Muscle of leg (tissue), 11 donors: ENCODE measurements around the gene KCNQ2. TPM values are rescaled to one million over a fixed set of nuclear protein-coding genes. Genes with fewer than 3 reads are reported as not detected.

ENCODE experiments used
- DNase-seq: peaks from one replicate; pipeline ENCODE4 v3.0.0; 2013
- H3K27ac ChIP-seq: one replicate; pipeline ENCODE4 v1.5.1; 2013; ENCODE audit warnings: mild to moderate bottlenecking, low read length, control low read depth
- H3K27me3 ChIP-seq: one replicate; pipeline ENCODE4 v1.6.1; 2013; ENCODE audit warnings: low read length; ENCODE audit not compliant: control insufficient read depth, insufficient read depth
- H3K36me3 ChIP-seq: one replicate; pipeline ENCODE4 v1.6.1; 2013; ENCODE audit warnings: low read length; ENCODE audit not compliant: control insufficient read depth, insufficient read depth
- H3K4me1 ChIP-seq: one replicate; pipeline ENCODE4 v1.6.1; 2013; ENCODE audit warnings: low read length; ENCODE audit not compliant: control insufficient read depth, insufficient read depth
- H3K4me3 ChIP-seq: one replicate; pipeline ENCODE4 v1.5.1; 2013; ENCODE audit warnings: low read length, control low read depth
- H3K9me3 ChIP-seq: replicated peaks from 2 replicates; pipeline ENCODE4 v1.6.1; 2013; ENCODE audit warnings: low read depth, low read length; ENCODE audit not compliant: control insufficient read depth
- WGBS: methylation state at CpG from one replicate; pipeline ENCODE4 v1.1.5; 2013; ENCODE audit warnings: missing lambda C conversion rate; ENCODE audit not compliant: insufficient coverage; 5-methylcytosine and 5-hydroxymethylcytosine counted together
- polyA plus RNA-seq, 8 donors: library from polyadenylated mRNA; unstranded; fragments of 120-200 nt; gene quantifications; one replicate each; pipeline versions ENCODE4 v1.2.1 to v1.2.3, GENCODE V29; 2013; ENCODE audit warnings: inconsistent platforms in 1 of 8, low replicate concordance in 1 of 8; ENCODE audit not compliant: insufficient read length in 8 of 8, insufficient read depth in 1 of 8
- total RNA-seq: library from RNA; stranded (reverse); fragments of 120-200 nt; gene quantifications from one replicate; pipeline ENCODE4 v1.2.4, GENCODE V29; 2013

Gene KCNQ2
- total and polyA plus RNA-seq, 9 donors: 2.9 to 11.5 (median 6.7) TPM

DNA sequence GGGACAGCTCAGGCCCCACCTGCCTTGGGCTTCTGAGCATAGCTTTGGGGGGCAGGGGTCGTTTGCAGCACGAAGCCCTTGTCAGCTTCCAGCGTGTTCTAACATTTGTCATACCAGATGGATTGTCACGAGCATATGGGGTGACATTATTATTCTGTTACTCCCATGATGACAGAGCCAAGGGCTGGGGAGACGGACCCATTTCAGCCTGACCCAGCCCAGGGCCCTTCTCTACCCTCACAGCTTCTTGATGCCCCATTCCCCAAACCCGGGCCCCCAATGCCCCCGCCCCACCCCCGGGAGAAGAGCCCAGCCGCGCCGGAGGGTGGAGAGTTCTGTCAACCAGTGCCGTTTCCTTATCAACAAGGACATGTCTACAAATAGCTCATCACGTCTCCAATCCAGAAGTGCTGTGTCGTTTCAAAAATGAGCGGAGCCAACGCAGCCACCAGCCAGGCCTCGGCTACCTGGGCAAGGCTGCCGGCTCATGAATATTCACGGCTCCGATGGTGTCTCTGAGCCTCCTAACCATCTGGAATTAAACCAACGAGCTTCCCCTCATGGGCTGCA lies 101.8 kb downstream of the KCNQ2 start:
- WGBS: 46% methylated on average over 13 of the region's 21 CpGs
- DNase-seq: no peak
- peaks cover 17% of the 10 kb centered on the region for H3K4me1 ChIP-seq
- no peaks in the 10 kb centered on the region for H3K9me3 ChIP-seq
- H3K27ac ChIP-seq: no peak overlapping the region
- peaks cover 36% of the 10 kb centered on the region for H3K27me3 ChIP-seq
- no peak overlapping the region for H3K4me3 ChIP-seq
- H3K36me3 ChIP-seq: no peaks in the 10 kb centered on the region

DNA sequence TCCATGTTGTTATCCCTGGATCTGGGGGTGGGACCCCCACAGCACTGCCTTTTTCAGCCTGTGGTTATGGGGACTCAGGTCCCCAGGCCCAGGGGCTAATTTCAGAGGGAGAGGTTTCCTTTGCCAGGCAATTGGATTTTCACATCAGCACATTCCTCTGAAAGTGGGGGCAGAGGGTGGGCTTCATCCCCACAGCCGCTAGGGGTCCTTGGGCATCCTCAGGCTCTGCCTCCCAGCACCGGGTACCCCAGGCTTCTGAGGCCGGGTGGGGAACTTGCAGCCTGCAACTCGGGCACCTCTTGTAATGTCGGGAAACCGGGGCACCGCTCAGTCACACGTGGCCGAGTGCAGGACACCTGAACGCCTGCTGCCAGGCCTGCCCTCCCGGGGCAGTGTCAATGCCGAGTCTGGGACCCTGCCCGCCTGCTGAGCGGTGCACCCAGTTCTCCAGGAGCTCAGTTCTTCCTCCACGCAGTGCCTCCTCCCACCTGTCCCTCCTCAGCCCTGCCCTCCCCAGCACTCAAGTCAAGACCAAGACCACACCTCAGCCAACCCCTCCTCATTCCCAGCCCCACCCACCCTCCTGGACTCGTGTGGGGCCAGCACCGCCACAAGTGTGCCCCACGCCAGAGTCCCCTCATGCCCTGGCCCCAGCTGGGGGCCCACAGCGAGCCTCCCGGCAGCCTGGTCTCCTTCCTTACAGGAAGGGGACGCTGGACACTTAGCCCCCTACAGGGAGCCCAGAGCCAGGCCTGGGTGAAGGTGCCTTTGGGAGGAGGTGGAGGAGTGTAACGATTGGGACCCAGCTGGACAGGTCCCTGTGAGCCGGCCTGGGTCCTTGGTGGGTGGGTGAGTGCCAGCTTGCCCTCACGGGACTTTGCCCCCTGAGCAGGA lies 102.5 kb downstream of the KCNQ2 start:
- Histone ChIP-seq H3K4me1 (peaks cover 17% of the 10 kb centered on the region), H3K4me3 (no peak overlapping the region), H3K27me3 (peaks cover 36% of the 10 kb centered on the region), H3K36me3 (no peaks in the 10 kb centered on the region), H3K9me3 (no peaks in the 10 kb centered on the region), H3K27ac (no peak overlapping the region)
- WGBS: 67% methylated on average over 23 of the region's 24 CpGs
- no peak for DNase-seq

DNA sequence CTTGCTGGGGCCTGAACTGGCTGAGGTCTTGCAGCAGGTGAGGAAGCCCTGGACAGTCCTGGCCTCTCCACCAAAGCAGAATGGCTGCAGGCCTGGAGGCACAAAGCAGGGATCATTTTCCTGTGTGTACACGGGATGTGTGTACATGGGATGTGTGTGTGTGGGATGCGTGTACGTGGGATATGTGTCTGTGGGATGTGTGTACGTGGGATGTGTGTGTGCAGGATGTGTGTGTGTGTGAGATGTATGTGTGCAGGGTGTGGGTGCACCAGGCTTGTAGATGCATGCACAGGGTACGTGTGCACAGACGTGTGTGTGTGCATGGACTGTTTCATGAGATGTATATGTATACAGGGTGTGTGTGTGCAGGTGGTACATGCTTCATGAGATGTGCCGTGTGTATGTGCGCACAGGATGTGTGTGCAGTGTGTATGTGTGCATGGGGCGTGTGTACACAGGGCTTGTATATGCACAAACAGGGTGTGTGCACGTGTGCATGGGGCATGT lies 103.4 kb downstream of the KCNQ2 start:
- Histone ChIP-seq H3K4me1 (peaks cover 17% of the 10 kb centered on the region), H3K9me3 (no peaks in the 10 kb centered on the region), H3K27me3 (peaks cover 32% of the 10 kb centered on the region), H3K4me3 (no peak overlapping the region), H3K27ac (no peak overlapping the region), H3K36me3 (no peaks in the 10 kb centered on the region)
- WGBS: 89% methylated on average over 10 of the region's 10 CpGs
- DNase-seq: no peak

DNA sequence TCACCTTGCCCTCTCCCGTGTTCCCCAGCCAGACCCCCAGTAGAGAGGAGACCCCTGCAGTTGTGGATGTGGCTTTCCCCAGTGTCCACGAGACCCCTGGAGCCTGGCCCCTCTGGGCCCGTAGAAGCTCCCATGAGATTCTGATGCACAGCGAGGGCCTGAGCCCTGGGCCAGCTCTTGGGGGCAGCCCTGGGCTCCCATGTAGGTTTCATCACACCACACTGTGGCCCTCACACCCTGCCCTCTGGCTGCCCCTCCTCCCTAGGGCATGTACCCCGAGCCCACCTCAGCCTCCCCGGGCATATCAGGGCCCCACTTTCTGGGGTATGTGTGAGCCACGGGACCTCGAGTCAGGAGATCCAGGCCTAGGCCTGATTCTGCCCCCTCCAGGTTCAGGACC lies 104.3 kb downstream of the KCNQ2 start:
- peaks cover 17% of the 10 kb centered on the region for H3K4me1 ChIP-seq
- DNase-seq: no peak
- peaks cover 34% of the 10 kb centered on the region for H3K27me3 ChIP-seq
- H3K27ac ChIP-seq: no peak overlapping the region
- no peaks in the 10 kb centered on the region for H3K9me3 ChIP-seq
- no peaks in the 10 kb centered on the region for H3K36me3 ChIP-seq
- no peak overlapping the region for H3K4me3 ChIP-seq
- 77% methylated on average over 8 of the region's 8 CpGs for WGBS

DNA sequence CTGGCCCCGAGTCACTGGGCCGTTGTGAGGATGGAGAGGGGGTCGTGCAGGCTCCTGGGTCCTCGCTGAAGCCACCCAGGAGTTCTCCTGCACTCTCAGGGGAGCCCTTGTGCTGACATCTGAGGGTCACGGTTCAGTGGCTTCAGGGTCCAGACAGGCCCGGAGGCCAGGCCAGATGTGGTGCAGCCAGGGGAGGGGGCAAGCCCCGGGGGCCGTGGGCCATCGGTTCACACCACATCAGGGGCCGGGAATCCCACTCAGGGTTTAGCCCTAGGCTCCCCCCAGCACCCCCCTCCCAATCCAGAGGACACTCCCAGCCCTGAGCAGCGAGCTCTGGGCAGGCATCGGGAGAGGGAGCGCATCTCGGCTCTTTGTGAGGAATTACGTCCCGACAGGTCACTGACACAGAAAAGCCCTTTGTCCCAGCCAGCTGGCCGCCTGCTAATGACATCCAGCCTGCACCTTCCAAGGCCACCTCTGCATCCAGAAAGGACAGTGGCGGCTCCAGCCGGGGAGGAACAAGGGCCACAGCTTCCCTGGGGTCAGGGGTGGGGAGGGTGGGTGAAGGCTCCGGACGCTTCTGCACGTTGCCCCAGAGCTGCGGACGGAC lies 104.9 kb downstream of the KCNQ2 start:
- no peak for DNase-seq
- peaks cover 17% of the 10 kb centered on the region for H3K4me1 ChIP-seq
- no peaks in the 10 kb centered on the region for H3K36me3 ChIP-seq
- no peak overlapping the region for H3K27ac ChIP-seq
- WGBS: 45% methylated on average over 9 of the region's 24 CpGs
- H3K27me3 ChIP-seq: peaks cover 36% of the 10 kb centered on the region
- no peaks in the 10 kb centered on the region for H3K9me3 ChIP-seq
- no peak overlapping the region for H3K4me3 ChIP-seq

DNA sequence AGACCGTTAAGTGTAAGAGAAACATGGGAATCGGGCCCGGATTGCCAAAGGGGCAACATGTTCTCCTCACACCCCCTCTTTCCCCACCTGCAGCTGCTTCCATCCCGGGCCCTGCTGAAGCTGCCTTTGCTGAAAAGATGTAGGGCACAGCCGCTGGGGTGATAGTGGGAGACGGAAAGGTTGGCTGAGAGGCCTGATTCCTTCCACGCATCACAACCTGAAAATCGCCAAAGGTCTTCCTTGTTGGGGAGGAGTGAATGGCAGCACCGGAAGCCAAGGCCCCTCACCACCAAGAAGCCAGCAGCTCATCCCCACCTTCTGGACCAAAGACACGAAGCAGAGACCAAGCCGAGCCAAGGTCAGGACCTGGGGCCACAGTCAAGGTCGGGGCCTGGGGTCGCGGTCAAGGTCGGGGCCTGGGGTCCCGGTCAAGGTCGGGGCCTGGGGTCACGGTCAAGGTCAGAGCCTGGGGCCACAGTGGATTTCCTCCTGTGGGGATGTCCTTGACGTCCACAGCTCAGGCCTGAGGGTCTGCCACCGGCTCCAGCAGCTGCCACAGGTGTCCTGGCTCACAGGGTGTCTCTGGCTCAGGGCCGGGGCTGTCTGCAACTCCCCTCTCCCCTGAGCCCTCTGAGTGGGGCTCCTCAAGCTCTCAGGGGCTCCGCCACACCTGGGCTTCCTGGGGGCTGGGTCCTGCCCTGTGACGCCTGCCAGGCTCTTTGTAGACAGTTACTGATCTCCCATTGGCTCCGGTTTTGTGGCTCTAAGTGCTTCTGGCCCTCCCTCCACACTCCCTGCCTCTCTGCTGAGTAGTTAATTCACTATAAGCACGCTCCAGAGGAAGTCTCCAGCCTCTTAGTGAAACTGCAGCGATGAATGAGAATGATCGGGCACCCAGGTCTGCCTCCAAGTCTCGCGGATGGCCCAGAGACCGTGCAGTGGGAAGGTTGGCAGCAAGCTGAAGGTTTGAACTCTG lies 105.8 kb downstream of the KCNQ2 start:
- Histone ChIP-seq H3K36me3 (no peaks in the 10 kb centered on the region), H3K9me3 (no peaks in the 10 kb centered on the region), H3K27ac (no peak overlapping the region), H3K4me3 (no peak overlapping the region), H3K4me1 (peaks cover 19% of the 10 kb centered on the region), H3K27me3 (peaks cover 44% of the 10 kb centered on the region)
- no peak for DNase-seq
- 55% methylated on average over 20 of the region's 30 CpGs for WGBS

DNA sequence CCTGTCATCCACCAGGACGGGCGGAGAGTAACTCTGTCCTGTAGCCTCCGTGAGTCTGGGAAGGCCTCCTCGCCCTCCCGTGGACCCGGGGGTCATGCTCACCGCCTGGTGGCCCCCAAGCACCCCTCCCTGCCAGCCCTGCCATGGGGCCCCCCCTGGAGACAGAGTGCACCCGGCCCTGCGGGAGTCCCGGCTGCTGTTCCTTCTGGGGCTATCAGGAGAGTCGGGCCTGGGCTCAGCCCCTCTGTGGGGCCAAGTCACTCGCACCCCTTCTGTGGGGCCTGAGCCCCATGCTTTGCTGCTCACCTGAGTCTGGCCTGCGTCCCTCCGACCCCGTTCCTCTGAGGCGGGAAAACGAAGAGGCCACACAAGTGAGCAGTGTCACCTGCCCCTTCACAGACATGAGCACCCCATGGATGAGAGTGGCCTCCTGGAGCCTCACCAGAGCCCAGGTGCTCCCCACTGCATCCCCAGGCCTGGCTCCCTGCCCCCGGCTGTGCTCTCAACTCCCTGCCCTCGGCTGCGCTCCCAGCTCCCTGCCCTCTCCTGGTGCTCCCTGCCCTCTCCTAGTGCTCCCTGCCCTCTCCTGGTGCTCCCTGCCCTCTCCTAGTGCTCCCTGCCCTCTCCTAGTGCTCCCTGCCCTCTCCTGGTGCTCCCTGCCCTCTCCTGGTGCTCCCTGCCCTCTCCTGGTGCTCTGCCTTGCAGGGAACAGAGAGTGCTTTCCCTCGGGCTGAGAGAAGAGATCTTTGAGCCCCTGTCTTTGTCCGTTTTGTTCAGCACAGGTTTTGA lies 106.7 kb downstream of the KCNQ2 start:
- WGBS: 81% methylated on average over 17 of the region's 22 CpGs
- Histone ChIP-seq H3K4me1 (peaks cover 15% of the 10 kb centered on the region), H3K27me3 (peaks cover 42% of the 10 kb centered on the region), H3K36me3 (no peaks in the 10 kb centered on the region), H3K4me3 (no peak overlapping the region), H3K27ac (no peak overlapping the region), H3K9me3 (no peaks in the 10 kb centered on the region)
- DNase-seq: no peak

DNA sequence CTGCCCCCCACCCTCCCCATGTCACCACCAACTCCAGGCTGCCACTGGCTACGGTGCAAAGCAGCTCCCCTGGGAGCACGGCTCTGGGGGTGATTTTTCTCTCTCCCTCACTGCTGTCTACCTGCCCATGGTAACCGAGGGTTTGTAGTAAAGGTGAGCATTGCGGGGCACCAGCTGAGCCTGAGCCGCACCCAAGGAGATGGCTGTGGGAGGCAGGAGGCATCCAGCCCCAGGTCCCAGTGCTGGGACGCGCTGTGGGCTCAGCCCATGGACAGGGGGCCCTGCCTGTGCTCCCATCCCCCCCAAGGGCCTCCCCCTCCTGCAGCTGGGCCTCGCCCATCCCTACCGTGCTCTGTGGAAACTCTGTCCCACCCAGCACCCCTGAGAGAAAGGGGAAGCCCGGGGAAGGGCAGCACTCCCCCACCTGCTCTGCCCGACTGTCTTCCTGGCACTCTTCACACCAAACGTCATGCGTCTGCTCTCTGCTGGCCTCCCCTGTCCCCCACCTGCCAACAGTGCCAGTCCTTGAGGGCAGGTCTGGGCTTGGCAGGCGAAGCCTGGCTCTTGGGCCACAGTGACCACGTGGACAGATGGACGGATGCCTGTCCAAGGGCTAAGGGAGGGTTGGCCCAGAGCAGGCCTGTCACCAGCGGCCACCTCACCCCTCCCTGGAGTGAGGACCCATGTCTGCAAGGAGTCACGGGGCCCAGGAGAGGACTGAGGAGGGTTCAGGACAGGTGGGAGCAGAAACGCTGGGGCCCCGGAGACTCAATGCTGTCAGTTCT lies 107.5 kb downstream of the KCNQ2 start:
- peaks cover 19% of the 10 kb centered on the region for H3K4me1 ChIP-seq
- peaks cover 47% of the 10 kb centered on the region for H3K27me3 ChIP-seq
- H3K36me3 ChIP-seq: no peaks in the 10 kb centered on the region
- DNase-seq: no peak
- WGBS: 77% methylated on average over 11 of the region's 20 CpGs
- H3K9me3 ChIP-seq: no peaks in the 10 kb centered on the region
- H3K4me3 ChIP-seq: no peak overlapping the region
- no peak overlapping the region for H3K27ac ChIP-seq
